Body of pancreas (tissue), 4 donors: ENCODE results near the gene CILP. TPM values are rescaled to one million over a fixed set of nuclear protein-coding genes. Genes with fewer than 3 reads are reported as not detected.

ENCODE experiments used
- ATAC-seq: fragments of 150-250 bp; one replicate; pipeline ENCODE4 v1.9.1; 2016
- DNase-seq, 4 donors: peaks; one replicate each; pipeline ENCODE4 v3.0.0-alpha.2; 2019
- H3K27ac ChIP-seq, 4 donors: fragments of 200-600 bp; sonication (generic); 1 replicate in 3 of 4; 2 replicates in 1 of 4; pipeline versions ENCODE4 v1.5.1 to v1.6.1; 2016 to 2019; ENCODE audit warnings: mild to moderate bottlenecking in 1 of 4, mixed read lengths in 1 of 4, moderate library complexity in 1 of 4
- H3K27me3 ChIP-seq, 2 donors: fragments of 200-600 bp; sonication (generic); one replicate each; pipeline ENCODE4 v1.6.0; 2016; ENCODE audit warnings: mild to moderate bottlenecking in 1 of 2
- H3K36me3 ChIP-seq, 2 donors: fragments of 200-600 bp; sonication (generic); replicated peaks in 1 of 2; 2 replicates each; pipeline ENCODE4 v1.5.1; 2016; ENCODE audit warnings: low read depth in 2 of 2; ENCODE audit not compliant: insufficient read depth in 1 of 2
- H3K4me1 ChIP-seq: fragments of 200-600 bp; sonication (generic); one replicate; pipeline ENCODE4 v1.6.0; 2016
- H3K4me3 ChIP-seq, 2 donors: fragments of 200-600 bp; sonication (generic); 1 replicate in 1 of 2; 2 replicates in 1 of 2; pipeline ENCODE4 v1.5.1; 2016 to 2019
- H3K9me3 ChIP-seq, 3 donors: fragments of 200-600 bp; sonication (generic); 1 replicate in 2 of 3; 2 replicates in 1 of 3; pipeline ENCODE4 v1.5.1; 2016
- POLR2A ChIP-seq, 3 donors: fragments of 450-650 bp; IDR thresholded peaks; one replicate each; pipeline ENCODE4 v1.6.1; 2016; ENCODE audit warnings: antibody characterized with exemption in 3 of 3, mild to moderate bottlenecking in 2 of 3
- WGBS, 2 donors: methylation state at CpG; one replicate each; pipeline ENCODE4 v1.1.5; 2017; 5-methylcytosine and 5-hydroxymethylcytosine counted together
- intact Hi-C: fragments of 100-400 bp; cut with DNase I; formaldehyde crosslinking; loops from one replicate; pipeline ENCODE4 v1.15.1; 2023
- total RNA-seq, 2 donors: library from RNA; depleted of rRNA; stranded (reverse); fragments of >200 nt; gene quantifications; one replicate each; pipeline ENCODE4 v1.1.0, GENCODE V29; 2016
- TF ChIP-seq, protein P1 (sequence below), 7 experiments: fragments of 450-650 bp in 4 of 7; fragments of 200-600 bp in 3 of 7; sonication (generic) in 3 of 7; IDR thresholded peaks; one replicate each; pipeline ENCODE4 v1.5.1; 2016 to 2019; ENCODE audit warnings: antibody characterized with exemption in 7 of 7

The CILP gene
- total RNA-seq, 2 donors from 2014 or later = 4.4 to 18.8 TPM

- TF ChIP-seq POLR2A (IDR thresholded peaks at IDR 0.05) = no peak
- TF ChIP-seq, protein P1, sequence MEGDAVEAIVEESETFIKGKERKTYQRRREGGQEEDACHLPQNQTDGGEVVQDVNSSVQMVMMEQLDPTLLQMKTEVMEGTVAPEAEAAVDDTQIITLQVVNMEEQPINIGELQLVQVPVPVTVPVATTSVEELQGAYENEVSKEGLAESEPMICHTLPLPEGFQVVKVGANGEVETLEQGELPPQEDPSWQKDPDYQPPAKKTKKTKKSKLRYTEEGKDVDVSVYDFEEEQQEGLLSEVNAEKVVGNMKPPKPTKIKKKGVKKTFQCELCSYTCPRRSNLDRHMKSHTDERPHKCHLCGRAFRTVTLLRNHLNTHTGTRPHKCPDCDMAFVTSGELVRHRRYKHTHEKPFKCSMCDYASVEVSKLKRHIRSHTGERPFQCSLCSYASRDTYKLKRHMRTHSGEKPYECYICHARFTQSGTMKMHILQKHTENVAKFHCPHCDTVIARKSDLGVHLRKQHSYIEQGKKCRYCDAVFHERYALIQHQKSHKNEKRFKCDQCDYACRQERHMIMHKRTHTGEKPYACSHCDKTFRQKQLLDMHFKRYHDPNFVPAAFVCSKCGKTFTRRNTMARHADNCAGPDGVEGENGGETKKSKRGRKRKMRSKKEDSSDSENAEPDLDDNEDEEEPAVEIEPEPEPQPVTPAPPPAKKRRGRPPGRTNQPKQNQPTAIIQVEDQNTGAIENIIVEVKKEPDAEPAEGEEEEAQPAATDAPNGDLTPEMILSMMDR (IDR thresholded peaks at IDR 0.05) = no peak
- H3K36me3 ChIP-seq = peaks cover 0 to 3% of the 10 kb centered on the region in 2 donors
- DNase-seq = no peak
- no peaks in the 10 kb centered on the region for H3K27me3 ChIP-seq
- no peaks in the 10 kb centered on the region for H3K9me3 ChIP-seq
- H3K27ac ChIP-seq = no peak overlapping the region
- peaks cover 5% of the 10 kb centered on the region for H3K4me1 ChIP-seq
- intact Hi-C loops = no loop called here
- no peak overlapping the region for H3K4me3 ChIP-seq
- 79% methylated on average over 5 of the region's 5 CpGs for WGBS, 2 donors
- no peak for ATAC-seq
Observed at GRCh38 chr15:65258375-65259262, 47.3 kb upstream of the CILP start.

GRCh38 chr15:65255486-65256140 is 44.3 kb upstream of the CILP start:
- WGBS, 2 donors = 91 to 92% methylated on average over 7 of the region's 7 CpGs

GRCh38 chr15:65254758-65255157 is 43.5 kb upstream of the CILP start:
- Histone ChIP-seq H3K4me1 (peaks cover 5% of the 10 kb centered on the region), H3K27ac (no peak overlapping the region)
- intact Hi-C loops = no loop called here

More at GRCh38 chr15:65255486-65256140, 44.3 kb upstream of the CILP start:
- H3K9me3 ChIP-seq = no peaks in the 10 kb centered on the region
- H3K36me3 ChIP-seq = peaks cover 0 to 3% of the 10 kb centered on the region in 2 donors
- no peak for DNase-seq
- intact Hi-C loops = no loop called here
- peaks cover 5% of the 10 kb centered on the region for H3K4me1 ChIP-seq
- no peak overlapping the region for H3K27ac ChIP-seq
- TF ChIP-seq POLR2A (IDR thresholded peaks at IDR 0.05) = no peak
- TF ChIP-seq, protein P1 (IDR thresholded peaks at IDR 0.05) = no peak
- H3K4me3 ChIP-seq = no peak overlapping the region
- no peak for ATAC-seq
- H3K27me3 ChIP-seq = no peaks in the 10 kb centered on the region

DNA sequence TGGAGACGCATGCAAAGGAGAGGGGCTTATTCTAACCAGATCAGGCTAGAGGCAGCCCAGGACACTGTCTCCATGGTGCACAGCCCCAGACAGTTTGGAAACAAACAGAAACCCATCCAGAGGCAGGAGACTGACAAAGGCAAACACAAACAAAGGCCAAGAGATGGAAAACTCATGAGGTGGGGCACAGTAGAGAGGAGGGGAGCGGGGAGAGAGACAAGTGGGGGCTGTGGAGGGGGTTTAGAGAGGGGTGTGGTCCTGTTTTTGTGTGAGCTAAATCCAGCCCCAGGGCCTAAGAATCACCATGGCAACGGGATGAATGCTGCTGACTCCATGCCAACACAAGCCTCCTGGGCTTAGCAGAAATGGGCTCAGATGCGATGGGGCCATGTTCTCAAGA is 43.1 kb upstream of the CILP start:
- Histone ChIP-seq H3K4me1 (peaks cover 5% of the 10 kb centered on the region), H3K27ac (no peak overlapping the region)
- ATAC-seq = no peak

More at GRCh38 chr15:65254758-65255157, 43.5 kb upstream of the CILP start:
- 88 to 91% methylated on average over 1 of the region's 1 CpG for WGBS, 2 donors
- Histone ChIP-seq H3K4me3 (no peak overlapping the region), H3K27me3 (no peaks in the 10 kb centered on the region), H3K9me3 (no peaks in the 10 kb centered on the region), H3K36me3 (peaks cover 0 to 3% of the 10 kb centered on the region in 2 donors)
- no peak for DNase-seq
- ATAC-seq = no peak
- TF ChIP-seq, protein P1 (IDR thresholded peaks at IDR 0.05) = no peak
- TF ChIP-seq POLR2A (IDR thresholded peaks at IDR 0.05) = no peak

More for the DNA sequence above, 43.1 kb upstream of the CILP start:
- intact Hi-C loops = no loop called here
- no peaks in the 10 kb centered on the region for H3K9me3 ChIP-seq
- H3K27me3 ChIP-seq = no peaks in the 10 kb centered on the region
- no peaks in the 10 kb centered on the region for H3K36me3 ChIP-seq
- DNase-seq = no peak
- TF ChIP-seq POLR2A (IDR thresholded peaks at IDR 0.05) = no peak
- TF ChIP-seq, protein P1 (IDR thresholded peaks at IDR 0.05) = no peak
- H3K4me3 ChIP-seq = no peak overlapping the region
- WGBS, 2 donors = 65 to 68% methylated on average over 4 of the region's 4 CpGs
